SHP77 (cell line): ENCODE measurements around the gene TGFB2.

ENCODE experiments used
- DNase-seq, 2 experiments: peaks; one replicate each; lab custom pipeline; 2025; lab: John Stamatoyannopoulos, UW

TGFB2 gene

DNA sequence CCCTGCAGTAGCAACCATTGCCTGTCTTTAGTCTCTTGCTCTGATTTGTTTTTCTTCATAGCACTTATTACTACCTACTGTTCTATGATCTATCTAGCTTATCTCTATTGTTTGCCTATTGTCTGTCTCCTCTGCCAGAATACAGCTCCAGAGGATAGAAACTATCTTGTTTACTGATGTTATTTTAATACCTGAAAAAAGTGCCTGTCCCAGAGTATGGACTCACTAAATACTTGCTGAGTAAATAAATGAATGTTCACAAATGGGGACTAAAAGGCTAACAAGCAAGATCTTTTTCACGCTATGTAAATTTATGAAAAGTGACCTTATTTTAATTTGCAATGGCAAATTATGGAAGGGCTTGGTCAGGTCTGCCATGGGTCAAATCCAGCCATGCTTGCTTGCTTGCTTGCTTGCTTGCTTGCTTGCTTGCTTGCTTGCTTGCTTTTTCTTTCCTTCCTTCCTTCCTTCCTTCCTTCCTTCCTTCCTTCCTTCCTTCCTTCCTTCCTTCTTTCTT is 145.3 kb downstream of the TGFB2 start:
- no peak for DNase-seq

DNA sequence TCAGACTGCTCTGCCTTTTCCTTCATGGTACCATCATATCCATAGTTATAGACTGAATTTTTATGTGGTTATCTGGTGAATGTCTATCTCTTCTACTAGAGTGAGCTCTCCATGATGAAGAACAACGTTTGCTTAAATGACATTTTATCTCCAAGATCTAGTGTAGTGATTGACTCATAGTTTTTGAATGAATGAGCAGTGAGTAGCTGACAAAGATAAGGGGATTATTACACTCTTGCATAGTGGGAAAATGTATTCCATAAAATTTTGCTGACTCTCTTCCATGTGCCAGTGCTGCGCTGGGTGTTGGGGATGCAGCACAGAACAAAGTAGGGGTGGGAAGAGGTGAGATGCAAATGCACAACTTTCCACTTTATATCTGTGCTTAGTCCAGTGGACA is 147.7 kb downstream of the TGFB2 start:
- DNase-seq, result no peak

DNA sequence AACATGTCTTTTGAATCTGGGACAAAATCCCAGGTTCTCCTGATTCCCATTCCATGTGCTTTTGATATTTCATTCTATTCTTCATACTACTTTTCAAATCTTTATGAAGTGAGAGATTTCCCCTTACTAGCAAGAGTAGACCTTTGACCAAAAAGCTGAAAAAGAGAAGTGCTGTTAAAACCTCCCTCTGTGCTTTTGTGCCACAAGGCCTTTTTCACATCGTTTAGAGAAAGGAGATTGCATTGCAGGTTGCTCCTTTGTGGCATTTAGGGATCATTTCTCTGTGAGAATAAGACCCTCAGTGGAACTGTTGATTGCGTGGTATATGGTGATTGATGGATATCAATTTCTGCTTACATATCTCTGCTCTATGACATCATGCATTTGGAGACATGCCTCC is 148.8 kb downstream of the TGFB2 start:
- DNase-seq, result no peak
